A549 (cell line): Measurements from ENCODE around the gene GOLGA1. TPM values are rescaled to one million over a fixed set of nuclear protein-coding genes. Genes with fewer than 3 reads are reported as not detected.

Experiments
- ATAC-seq, 2 experiments: fragments of 200-7000 bp in 1 of 2; fragments of >200 bp in 1 of 2; cut with Nextera tagmentation in 1 of 2; cut with Tn5 transposase in 1 of 2; 3 replicates each; pipeline versions ENCODE4 v1.8.0 to v1.9.1; 2018 to 2020; ENCODE audit warnings: mild to moderate bottlenecking in 1 of 2, moderate library complexity in 1 of 2
- CTCF ChIA-PET: fragments of 300-600 bp; sonication (Branson Sonifier 250); formaldehyde crosslinking; extraction: SDS; loops from one replicate; lab custom pipeline; 2021; ENCODE audit warnings: antibody characterized with exemption, inconsistent platforms; lab: Yijun Ruan, JAX
- POLR2A ChIA-PET: fragments of 350-600 bp; formaldehyde crosslinking; extraction: SDS; loops from one replicate; lab custom pipeline; 2021; ENCODE audit warnings: antibody characterized with exemption, inconsistent platforms; lab: Yijun Ruan, JAX
- DNase-seq, 2 experiments: peaks; one replicate each; pipeline versions ENCODE4 v3.0.0 to v3.0.0-alpha.2; 2011 to 2016; ENCODE audit warnings: low read depth in 1 of 2, low spot score in 1 of 2
- FAIRE-seq: peaks from 2 replicates; lab custom pipeline; 2011; peaks lifted over from hg19 to GRCh38; lab: Jason Lieb, UNC
- H3K27ac ChIP-seq, 2 experiments: fragments of >200 bp; sonication (Bioruptor Twin); formaldehyde crosslinking; 3 replicates each; pipeline ENCODE4 v1.5.1; 2016 to 2017
- H3K4me1 ChIP-seq: fragments of >200 bp; sonication (Bioruptor Twin); formaldehyde crosslinking; 3 replicates; pipeline ENCODE4 v1.6.1; 2016
- H3K4me2 ChIP-seq: fragments of >200 bp; sonication (Bioruptor Twin); formaldehyde crosslinking; 3 replicates; pipeline ENCODE4 v1.6.1; 2016
- H3K4me3 ChIP-seq: fragments of >200 bp; sonication (Bioruptor Twin); formaldehyde crosslinking; 3 replicates; pipeline ENCODE4 v1.5.1; 2016
- H3K9me3 ChIP-seq: fragments of >200 bp; sonication (Bioruptor Twin); formaldehyde crosslinking; 3 replicates; pipeline ENCODE4 v1.6.1; 2016
- BCL3 ChIP-seq: fragments of >200 bp; sonication (Bioruptor Twin); formaldehyde crosslinking; IDR thresholded peaks from 3 replicates; pipeline ENCODE4 v1.6.1; 2016
- CEBPB ChIP-seq, 2 experiments: fragments of >200 bp in 1 of 2; sonication (Bioruptor Twin) in 1 of 2; formaldehyde crosslinking in 1 of 2; IDR thresholded peaks; 2 replicates each; pipeline ENCODE4 v1.6.1; 2012 to 2016
- CHD2 ChIP-seq: fragments of 150-350 bp; IDR thresholded peaks from 2 replicates; pipeline ENCODE4 v1.6.1; 2014; ENCODE audit warnings: low read length; ENCODE audit not compliant: partially characterized antibody
- EHMT2 ChIP-seq: fragments of 200-600 bp; sonication (generic); IDR thresholded peaks from 2 replicates; pipeline ENCODE4 v1.6.1; 2016; ENCODE audit warnings: antibody characterized with exemption, low read depth, mild to moderate bottlenecking, moderate library complexity
- ELK1 ChIP-seq: fragments of 150-350 bp; IDR thresholded peaks from 2 replicates; pipeline ENCODE4 v1.6.1; 2014; ENCODE audit warnings: low read depth, mild to moderate bottlenecking, low read length
- ESRRA ChIP-seq: fragments of 150-350 bp; IDR thresholded peaks from 2 replicates; pipeline ENCODE4 v1.6.1; 2014; ENCODE audit warnings: mild to moderate bottlenecking, low read length, borderline replicate concordance
- FOXS1 ChIP-seq: fragments of 250-450 bp; sonication (Bioruptor Pico); IDR thresholded peaks from 2 replicates; pipeline ENCODE4 v1.5.0; 2020; ENCODE audit warnings: mild to moderate bottlenecking, moderate library complexity
- HES2 ChIP-seq: fragments of >200 bp; sonication (Bioruptor Twin); formaldehyde crosslinking; IDR thresholded peaks from 2 replicates; pipeline ENCODE4 v1.6.1; 2016
- MAX ChIP-seq: IDR thresholded peaks from 2 replicates; pipeline ENCODE4 v1.6.1; 2012
- MYC ChIP-seq: IDR thresholded peaks from 2 replicates; pipeline ENCODE4 v1.6.1; 2012; ENCODE audit warnings: mild to moderate bottlenecking, inconsistent platforms, low read length, improper control_type of control experiment, borderline replicate concordance
- NFE2L2 ChIP-seq: fragments of 150-350 bp; conservative IDR thresholded peaks from 2 replicates; pipeline ENCODE4 v1.6.1; 2014; ENCODE audit warnings: low read length
- NR3C1 ChIP-seq: fragments of >200 bp; sonication (Bioruptor Twin); formaldehyde crosslinking; IDR thresholded peaks from 3 replicates; pipeline ENCODE4 v1.6.1; 2017
- POLR2A ChIP-seq: IDR thresholded peaks from 2 replicates; pipeline ENCODE4 v1.6.1; 2012; ENCODE audit warnings: mild to moderate bottlenecking, low read length
- RARB ChIP-seq: fragments of 250-450 bp; sonication (Bioruptor Pico); IDR thresholded peaks from 2 replicates; pipeline ENCODE4 v1.8.0; 2021; ENCODE audit warnings: mild to moderate bottlenecking, moderate library complexity
- RFX5 ChIP-seq: fragments of 450-650 bp; IDR thresholded peaks from 2 replicates; pipeline ENCODE4 v1.7.1; 2014; ENCODE audit warnings: antibody characterized with exemption, mild to moderate bottlenecking, moderate library complexity
- SMC3 ChIP-seq: fragments of >200 bp; sonication (Bioruptor Twin); formaldehyde crosslinking; IDR thresholded peaks from 3 replicates; pipeline ENCODE4 v1.6.1; 2018; ENCODE audit warnings: inconsistent platforms
- USF2 ChIP-seq: fragments of 450-650 bp; IDR thresholded peaks from 2 replicates; pipeline ENCODE4 v1.6.1; 2014; ENCODE audit warnings: antibody characterized with exemption
- ZNF302 ChIP-seq: fragments of 250-450 bp; sonication (Bioruptor Pico); IDR thresholded peaks from 2 replicates; pipeline ENCODE4 v1.9.0; 2021; ENCODE audit warnings: inconsistent platforms, mild to moderate bottlenecking, moderate library complexity
- WGBS: methylation state at CpG from one replicate; pipeline ENCODE4 v1.1.6; 2017; ENCODE audit errors: missing lambda C conversion rate; 5-methylcytosine and 5-hydroxymethylcytosine counted together
- polyA plus RNA-seq, 4 experiments: library from polyadenylated mRNA; depleted of rRNA in 3 of 4; stranded (reverse); fragments of >200 nt; fragmentation: RNase III in 1 of 4; extraction: RNeasy Plus Mini Kit Qiagen cat#74134 plus additional on column Dnase treatment in 1 of 4; gene quantifications; 2 replicates in 3 of 4; 3 replicates in 1 of 4; pipeline ENCODE4 v1.2.3, GENCODE V29; 2011 to 2017

GOLGA1 gene
- polyA plus RNA-seq, 2 of the 4 experiments (the other 2 are of a cell fraction), result 10.0 to 19.4 TPM

- FAIRE-seq, result no peak
- no peak for ATAC-seq
- H3K4me3 ChIP-seq, result no peak overlapping the region
- 80% methylated on average over 3 of the region's 3 CpGs for WGBS
- no peaks in the 10 kb centered on the region for H3K4me1 ChIP-seq
- no peak overlapping the region for H3K4me2 ChIP-seq
- ChIA-PET POLR2A (no interaction called here), CTCF (no interaction called here)
- no peak for TF ChIP-seq RARB (CRISPR knock-in tag)
- no peak for TF ChIP-seq SMC3
- no peak for TF ChIP-seq MAX
- TF ChIP-seq CEBPB (IDR thresholded peaks at IDR 0.05), result no peak
- no peak for TF ChIP-seq POLR2A
- TF ChIP-seq ELK1, result no peak
- no peak for TF ChIP-seq ZNF302 (CRISPR knock-in tag)
- no peak for TF ChIP-seq ESRRA
- TF ChIP-seq, all 56 proteins: peak for 0
- H3K9me3 ChIP-seq, result no peaks in the 10 kb centered on the region
- H3K27ac ChIP-seq, result no peak overlapping the region
- DNase-seq, result no peak
These were observed 9.3 kb upstream of the GOLGA1 start for GRCh38 chr9:124950050-124950718.

GRCh38 chr9:124949387-124949786 lies 8.5 kb upstream of the GOLGA1 start:
- ChIA-PET POLR2A (no interaction called here), CTCF (no interaction called here)
- ATAC-seq (no peak), DNase-seq (no peak), FAIRE-seq (no peak)
- no peaks in the 10 kb centered on the region for H3K4me1 ChIP-seq
- no peaks in the 10 kb centered on the region for H3K9me3 ChIP-seq
- 78% methylated on average over 2 of the region's 2 CpGs for WGBS
- H3K27ac ChIP-seq, result no peak overlapping the region
- no peak overlapping the region for H3K4me2 ChIP-seq
- TF ChIP-seq NR3C1 (no peak), FOXS1 (CRISPR knock-in tag) (no peak), MAX (no peak)
- H3K4me3 ChIP-seq, result no peak overlapping the region

- DNase-seq (no peak), ATAC-seq (no peak), FAIRE-seq (no peak)
- no peak overlapping the region for H3K27ac ChIP-seq
- H3K9me3 ChIP-seq, result no peaks in the 10 kb centered on the region
- no peak overlapping the region for H3K4me2 ChIP-seq
- CTCF ChIA-PET, result no interaction called here
- no peaks in the 10 kb centered on the region for H3K4me1 ChIP-seq
- POLR2A ChIA-PET, result no interaction called here
- 69% methylated on average over 5 of the region's 5 CpGs for WGBS
- no peak overlapping the region for H3K4me3 ChIP-seq
- TF ChIP-seq RFX5, result no peak
- no peak for TF ChIP-seq USF2
- no peak for TF ChIP-seq EHMT2
- TF ChIP-seq HES2, result no peak
- no peak for TF ChIP-seq CHD2
- no peak for TF ChIP-seq FOXS1 (CRISPR knock-in tag)
- no peak for TF ChIP-seq NFE2L2
These were observed 7.0 kb upstream of the GOLGA1 start for GRCh38 chr9:124947727-124948391.

- ChIA-PET POLR2A (no interaction called here), CTCF (no interaction called here)
- TF ChIP-seq ZNF302 (CRISPR knock-in tag) (no peak), MYC (no peak), MAX (no peak), BCL3 (no peak)
- ATAC-seq (no peak), FAIRE-seq (no peak), DNase-seq (no peak)
- WGBS, result 93% methylated on average over 1 of the region's 1 CpG
- peaks cover 5% of the 10 kb centered on the region; the same call in 2 of the 3 replicates for H3K4me1 ChIP-seq
- H3K27ac ChIP-seq, result no peak overlapping the region
- no peaks in the 10 kb centered on the region for H3K9me3 ChIP-seq
- no peak overlapping the region for H3K4me3 ChIP-seq
- no peak overlapping the region for H3K4me2 ChIP-seq
These were observed 5.3 kb upstream of the GOLGA1 start for GRCh38 chr9:124946167-124946566.
